AG04449 (cell line): ENCODE data around the gene FOXK2.

ENCODE experiments used
- CTCF ChIA-PET: fragments of 350-600 bp; formaldehyde crosslinking; extraction: SDS; loops from one replicate; lab custom pipeline; 2021; ENCODE audit warnings: antibody characterized with exemption; lab: Yijun Ruan, JAX
- POLR2A ChIA-PET: fragments of 400-600, 350-600 bp; formaldehyde crosslinking; extraction: SDS; loops from one replicate; lab custom pipeline; 2020; ENCODE audit warnings: antibody characterized with exemption, inconsistent platforms; lab: Yijun Ruan, JAX
- DNase-seq: peaks from one replicate; pipeline ENCODE4 v3.0.0-alpha.2; 2010; ENCODE audit warnings: low read depth, low spot score
- H3K4me3 ChIP-seq: 2 replicates; pipeline ENCODE4 v1.5.1; 2011; ENCODE audit warnings: low read depth, mild to moderate bottlenecking, control low read depth, low read length
- TF ChIP-seq, protein P1 (sequence below): IDR thresholded peaks from one replicate; pipeline ENCODE4 v1.5.1; 2011; ENCODE audit warnings: mild to moderate bottlenecking, moderate library complexity, low read length, control low read depth, inconsistent platforms; ENCODE audit not compliant: insufficient read depth; ENCODE audit errors: missing control alignments

The FOXK2 gene

DNA sequence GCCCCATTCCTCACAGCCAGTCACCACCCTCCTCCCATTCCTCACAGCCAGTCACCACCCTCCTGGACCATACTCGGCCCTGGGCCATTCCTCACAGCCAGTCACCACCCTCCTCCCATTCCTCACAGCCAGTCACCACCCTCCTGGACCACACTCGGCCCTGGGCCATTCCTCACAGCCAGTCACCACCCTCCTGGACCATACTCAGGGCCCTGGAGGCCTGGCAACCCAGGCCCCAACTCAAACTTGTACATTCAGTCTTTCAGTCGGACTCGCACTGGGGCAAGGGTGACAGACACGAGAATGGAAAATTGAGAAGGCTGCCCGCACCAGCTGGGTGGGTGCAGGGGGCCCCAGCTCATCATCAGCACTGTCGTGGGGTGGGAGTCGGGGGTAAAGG is 30.4 kb upstream of the FOXK2 start:
- CTCF ChIA-PET: interaction anchor here (1.4 to 1.6 kb wide), 3 partner anchors 8 to 65 kb away, joined by 3 to 9 read pairs (median 5); no protein-coding TSS in a partner anchor
- POLR2A ChIA-PET: no interaction called here
- DNase-seq: no peak
- H3K4me3 ChIP-seq: no peak overlapping the region
- TF ChIP-seq, protein P1, sequence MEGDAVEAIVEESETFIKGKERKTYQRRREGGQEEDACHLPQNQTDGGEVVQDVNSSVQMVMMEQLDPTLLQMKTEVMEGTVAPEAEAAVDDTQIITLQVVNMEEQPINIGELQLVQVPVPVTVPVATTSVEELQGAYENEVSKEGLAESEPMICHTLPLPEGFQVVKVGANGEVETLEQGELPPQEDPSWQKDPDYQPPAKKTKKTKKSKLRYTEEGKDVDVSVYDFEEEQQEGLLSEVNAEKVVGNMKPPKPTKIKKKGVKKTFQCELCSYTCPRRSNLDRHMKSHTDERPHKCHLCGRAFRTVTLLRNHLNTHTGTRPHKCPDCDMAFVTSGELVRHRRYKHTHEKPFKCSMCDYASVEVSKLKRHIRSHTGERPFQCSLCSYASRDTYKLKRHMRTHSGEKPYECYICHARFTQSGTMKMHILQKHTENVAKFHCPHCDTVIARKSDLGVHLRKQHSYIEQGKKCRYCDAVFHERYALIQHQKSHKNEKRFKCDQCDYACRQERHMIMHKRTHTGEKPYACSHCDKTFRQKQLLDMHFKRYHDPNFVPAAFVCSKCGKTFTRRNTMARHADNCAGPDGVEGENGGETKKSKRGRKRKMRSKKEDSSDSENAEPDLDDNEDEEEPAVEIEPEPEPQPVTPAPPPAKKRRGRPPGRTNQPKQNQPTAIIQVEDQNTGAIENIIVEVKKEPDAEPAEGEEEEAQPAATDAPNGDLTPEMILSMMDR: no peak

DNA sequence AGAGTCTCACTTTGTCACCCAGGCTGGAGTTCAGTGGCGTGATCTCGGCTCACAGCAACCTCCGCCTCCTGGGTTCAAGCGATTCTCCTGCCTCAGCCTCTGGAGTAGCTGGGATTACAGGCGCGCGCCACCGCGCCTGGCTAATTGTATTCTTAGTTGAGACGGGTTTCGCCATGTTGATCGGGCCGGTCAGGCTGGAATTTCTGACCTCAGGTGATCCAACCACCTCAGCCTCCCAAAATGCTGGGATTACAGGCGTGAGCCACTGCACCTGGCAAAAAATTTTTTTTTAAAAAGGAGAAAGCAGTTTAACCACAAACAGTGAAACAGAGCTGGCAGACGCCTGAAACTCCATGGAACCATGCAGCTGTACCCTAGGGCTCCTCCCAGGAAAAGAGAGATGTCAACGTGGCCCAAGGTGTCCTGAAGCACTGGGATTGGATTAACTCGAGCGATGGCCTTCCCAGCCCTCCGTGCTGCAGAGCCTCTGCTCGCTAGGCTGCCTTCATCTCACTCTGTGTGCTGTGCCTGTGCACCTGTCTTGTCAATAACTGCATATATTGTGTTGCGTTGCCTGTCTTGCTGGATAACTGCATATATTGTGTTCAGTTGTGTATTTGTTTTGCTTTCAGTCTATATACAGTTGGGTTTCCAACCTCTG is 29.6 kb upstream of the FOXK2 start:
- TF ChIP-seq, protein P1: no peak
- ChIA-PET POLR2A (no interaction called here), CTCF (interaction anchor here (1.4 to 3.6 kb wide), 3 partner anchors 9 to 64 kb away, joined by 3 to 12 read pairs (median 5); no protein-coding TSS in a partner anchor)
- DNase-seq: no peak
- no peak overlapping the region for H3K4me3 ChIP-seq

DNA sequence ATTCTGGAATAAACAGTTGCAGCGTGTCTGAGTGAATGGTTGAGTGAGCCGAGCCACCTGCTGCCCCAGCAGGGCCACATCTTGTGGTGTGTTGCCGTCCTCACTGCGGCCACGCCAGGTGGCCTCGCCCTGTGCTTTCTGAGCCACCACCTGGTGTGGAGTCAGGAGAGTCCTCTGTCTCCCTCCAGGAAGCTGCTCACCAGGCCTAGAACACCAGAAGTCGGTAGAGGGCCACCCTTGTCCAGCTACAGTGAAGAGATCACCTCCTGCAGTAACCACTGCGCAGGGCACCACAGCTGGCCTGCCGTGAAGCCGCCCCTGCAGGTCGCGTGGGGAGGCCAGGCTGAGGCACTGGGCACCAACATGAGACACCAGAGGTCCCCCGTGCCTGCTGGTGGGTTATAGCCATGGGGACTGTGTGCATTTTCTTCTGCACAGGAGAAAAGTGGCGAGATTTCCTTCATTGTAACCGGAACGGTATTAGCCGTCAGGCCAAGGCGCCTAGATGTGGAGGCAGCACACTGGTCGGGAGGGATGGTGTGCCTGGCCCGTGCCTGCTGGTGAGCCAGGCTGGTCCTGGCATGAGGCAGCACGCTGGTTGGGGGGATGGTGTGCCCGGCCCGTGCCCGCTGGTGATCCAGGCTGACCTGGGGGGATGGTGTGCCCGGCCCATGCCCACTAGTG is 28.9 kb upstream of the FOXK2 start:
- TF ChIP-seq, protein P1: no peak
- ChIA-PET POLR2A (no interaction called here), CTCF (interaction anchor here (1.4 to 3.6 kb wide), 2 partner anchors 61 to 64 kb away, joined by 3 to 12 read pairs; no protein-coding TSS in a partner anchor)
- H3K4me3 ChIP-seq: no peak overlapping the region
- DNase-seq: no peak

DNA sequence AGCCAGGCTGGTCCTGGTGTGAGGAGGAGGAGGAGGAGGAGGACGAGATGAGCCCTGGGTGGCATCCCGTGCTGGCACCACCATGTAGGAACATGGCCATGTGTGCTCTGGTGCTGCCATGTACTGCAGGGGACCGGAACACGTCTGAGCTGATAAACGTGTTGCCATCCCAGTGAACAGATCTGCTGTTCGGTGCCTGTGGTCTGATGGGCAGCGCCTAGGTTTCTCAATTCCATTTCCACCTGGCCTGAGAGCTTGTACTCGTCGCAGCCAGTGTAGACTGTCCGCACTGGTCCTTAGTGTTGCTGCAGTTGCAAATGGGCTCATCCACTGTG is 28.4 kb upstream of the FOXK2 start:
- H3K4me3 ChIP-seq: no peak overlapping the region
- DNase-seq: no peak
- TF ChIP-seq, protein P1: no peak
- POLR2A ChIA-PET: no interaction called here
- CTCF ChIA-PET: interaction anchor here (1.5 to 3.6 kb wide), 2 partner anchors 45 to 63 kb away, joined by 3 to 12 read pairs; no protein-coding TSS in a partner anchor

DNA sequence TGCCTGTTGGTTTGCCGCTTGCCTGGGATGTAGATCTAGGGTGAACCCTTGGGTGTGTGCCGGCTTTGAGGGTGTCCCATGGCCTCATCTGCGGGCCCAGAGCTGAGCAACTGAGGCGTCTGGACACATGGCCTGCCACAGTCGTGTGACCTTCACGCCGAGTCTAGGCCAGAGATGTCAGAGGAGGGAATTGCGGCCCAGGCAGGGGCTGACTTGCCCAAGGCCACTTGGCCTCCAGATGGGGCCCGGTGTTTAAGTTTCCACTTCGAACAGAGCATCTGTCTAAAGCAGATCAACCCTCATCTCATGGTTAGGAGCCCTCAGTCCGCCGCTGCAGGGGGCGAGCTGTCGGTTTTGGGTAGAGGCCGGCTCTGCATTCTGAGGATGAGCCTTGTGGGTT is 28.0 kb upstream of the FOXK2 start:
- CTCF ChIA-PET: interaction anchor here (1.5 to 3.6 kb wide), 2 partner anchors 44 to 63 kb away, joined by 3 to 12 read pairs; no protein-coding TSS in a partner anchor

More for the DNA sequence above, 28.0 kb upstream of the FOXK2 start:
- TF ChIP-seq, protein P1: no peak
- DNase-seq: no peak
- POLR2A ChIA-PET: interaction anchor here (0.7 kb wide), 2 partner anchors 27 to 35 kb away, joined by 3 read pairs; no protein-coding TSS in a partner anchor
- H3K4me3 ChIP-seq: no peak overlapping the region
